Measurements from ENCODE around the gene PELI2.

PELI2 gene

GRCh38 chr14:56205881-56206280 lies 87.7 kb downstream of the PELI2 start:
- DNase-seq (ENCODE audit: low read depth in 2 of 2): no peak

- DNase-seq (ENCODE audit: low read depth in 2 of 2): no peak
Observed at GRCh38 chr14:56206596-56206995, 88.4 kb downstream of the PELI2 start.

- DNase-seq (ENCODE audit: low read depth in 2 of 2): no peak
Observed at GRCh38 chr14:56207626-56208292, 89.5 kb downstream of the PELI2 start.

- DNase-seq (ENCODE audit: low read depth in 2 of 2): no peak
Observed at GRCh38 chr14:56208520-56208919, 90.3 kb downstream of the PELI2 start.

GRCh38 chr14:56210571-56210970 lies 92.4 kb downstream of the PELI2 start:
- DNase-seq (ENCODE audit: low read depth in 2 of 2): no peak

GRCh38 chr14:56211084-56211483 lies 92.9 kb downstream of the PELI2 start:
- DNase-seq (ENCODE audit: low read depth in 2 of 2): no peak

- no peak for DNase-seq (ENCODE audit: low read depth in 2 of 2)
Observed at GRCh38 chr14:56211844-56212243, 93.6 kb downstream of the PELI2 start.

GRCh38 chr14:56212521-56212920 lies 94.3 kb downstream of the PELI2 start:
- no peak for DNase-seq (ENCODE audit: low read depth in 2 of 2)

- DNase-seq (ENCODE audit: low read depth in 2 of 2): no peak
Observed at GRCh38 chr14:56213306-56213705, 95.1 kb downstream of the PELI2 start.

GRCh38 chr14:56215180-56215579 lies 97.0 kb downstream of the PELI2 start:
- DNase-seq (ENCODE audit: low read depth in 2 of 2): no peak

GRCh38 chr14:56216626-56217379 lies 98.6 kb downstream of the PELI2 start:
- DNase-seq (ENCODE audit: low read depth in 2 of 2): no peak

- no peak for DNase-seq (ENCODE audit: low read depth in 2 of 2)
Observed at GRCh38 chr14:56217380-56218045, 99.3 kb downstream of the PELI2 start.

- no peak for DNase-seq (ENCODE audit: low read depth in 2 of 2)
Observed at GRCh38 chr14:56219666-56220413, 101.6 kb downstream of the PELI2 start.

- DNase-seq (ENCODE audit: low read depth in 2 of 2): no peak
Observed at GRCh38 chr14:56221382-56222128, 103.3 kb downstream of the PELI2 start.

GRCh38 chr14:56224229-56224628 lies 106.0 kb downstream of the PELI2 start:
- no peak for DNase-seq (ENCODE audit: low read depth in 2 of 2)

- no peak for DNase-seq (ENCODE audit: low read depth in 2 of 2)
Observed at GRCh38 chr14:56224691-56225681, 106.8 kb downstream of the PELI2 start.

GRCh38 chr14:56235388-56235787 lies 117.2 kb downstream of the PELI2 start:
- no peak for DNase-seq (ENCODE audit: low read depth in 2 of 2)

- DNase-seq (ENCODE audit: low read depth in 2 of 2): no peak
Observed at GRCh38 chr14:56237398-56237797, 119.2 kb downstream of the PELI2 start.

- no peak for DNase-seq (ENCODE audit: low read depth in 2 of 2)
Observed at GRCh38 chr14:56241461-56241860, 123.2 kb downstream of the PELI2 start.

GRCh38 chr14:56243110-56243509 lies 124.9 kb downstream of the PELI2 start:
- no peak for DNase-seq (ENCODE audit: low read depth in 2 of 2)

Data from stimulated activated CD8-positive, alpha-beta memory T cell treated with anti-CD3 and anti-CD28 coated beads, Interleukin-7, amount 100 ng/mL, for 1 hour (primary cell).